Measurements from ENCODE around the gene MRGPRG.
"Not testable (repeated sequence)": the region's sequence is repeated elsewhere in the genome, so short reads cannot be mapped to it uniquely, and the experiment has no call there.

Gene MRGPRG, protein sequence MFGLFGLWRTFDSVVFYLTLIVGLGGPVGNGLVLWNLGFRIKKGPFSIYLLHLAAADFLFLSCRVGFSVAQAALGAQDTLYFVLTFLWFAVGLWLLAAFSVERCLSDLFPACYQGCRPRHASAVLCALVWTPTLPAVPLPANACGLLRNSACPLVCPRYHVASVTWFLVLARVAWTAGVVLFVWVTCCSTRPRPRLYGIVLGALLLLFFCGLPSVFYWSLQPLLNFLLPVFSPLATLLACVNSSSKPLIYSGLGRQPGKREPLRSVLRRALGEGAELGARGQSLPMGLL

DNA sequence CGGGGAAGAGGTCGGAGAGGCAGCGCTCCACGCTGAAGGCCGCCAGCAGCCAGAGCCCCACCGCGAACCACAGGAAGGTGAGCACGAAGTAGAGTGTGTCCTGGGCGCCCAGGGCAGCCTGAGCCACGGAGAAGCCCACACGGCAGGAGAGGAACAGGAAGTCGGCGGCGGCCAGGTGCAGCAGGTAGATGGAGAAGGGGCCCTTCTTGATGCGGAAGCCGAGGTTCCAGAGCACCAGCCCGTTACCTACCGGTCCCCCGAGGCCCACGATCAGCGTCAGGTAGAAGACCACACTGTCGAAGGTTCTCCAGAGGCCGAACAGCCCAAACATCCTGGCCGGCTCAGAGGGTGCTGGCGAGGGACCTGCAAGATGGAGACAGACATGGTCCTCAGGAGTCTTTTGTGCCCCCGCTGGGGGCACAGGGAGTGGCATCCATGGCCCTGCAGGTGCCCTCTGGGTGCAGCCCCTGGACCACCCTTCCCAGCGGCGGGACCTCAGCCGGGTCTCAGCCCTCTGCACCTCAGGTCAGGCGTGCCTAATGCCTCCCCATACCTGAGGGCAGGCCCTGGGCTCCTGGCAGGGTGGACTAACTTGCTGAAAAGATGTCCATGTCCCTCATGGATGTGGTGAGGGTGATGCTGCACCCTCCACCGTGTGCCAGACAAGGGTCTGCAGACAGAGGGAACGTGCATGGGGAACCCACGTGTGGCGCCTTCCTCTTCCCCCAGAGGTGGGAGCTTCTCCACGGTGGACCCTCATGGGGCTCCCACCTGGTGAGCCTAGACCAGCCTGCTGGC, at the start of gene MRGPRG:
MRGPRG (minus strand) TSS at position 331 of the 798 bp plus-strand sequence; CDS start at position 331, 0 bp downstream.
- no peak for DNase-seq

DNA sequence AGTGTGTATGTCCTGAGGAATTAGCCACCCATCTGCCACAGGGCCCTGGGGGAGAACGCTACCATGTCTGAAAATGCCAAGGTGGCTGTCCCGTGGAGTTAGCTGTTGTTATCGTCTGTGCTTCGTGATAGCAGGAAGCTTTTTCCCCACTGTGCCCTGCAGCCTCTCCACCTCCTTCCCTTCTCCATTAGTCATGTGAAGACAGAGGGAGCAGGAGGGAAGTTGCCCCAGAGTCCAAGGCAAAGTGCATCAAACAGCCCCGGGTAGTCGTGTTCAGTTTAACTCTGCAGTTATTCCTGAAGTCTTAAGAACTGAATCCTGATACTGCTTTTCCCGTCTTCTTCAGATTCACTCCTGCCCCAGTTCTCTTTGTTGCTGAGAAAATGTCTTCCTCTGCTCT, 43.9 kb upstream of the MRGPRG start:
- not testable (repeated sequence) for DNase-seq

DNA sequence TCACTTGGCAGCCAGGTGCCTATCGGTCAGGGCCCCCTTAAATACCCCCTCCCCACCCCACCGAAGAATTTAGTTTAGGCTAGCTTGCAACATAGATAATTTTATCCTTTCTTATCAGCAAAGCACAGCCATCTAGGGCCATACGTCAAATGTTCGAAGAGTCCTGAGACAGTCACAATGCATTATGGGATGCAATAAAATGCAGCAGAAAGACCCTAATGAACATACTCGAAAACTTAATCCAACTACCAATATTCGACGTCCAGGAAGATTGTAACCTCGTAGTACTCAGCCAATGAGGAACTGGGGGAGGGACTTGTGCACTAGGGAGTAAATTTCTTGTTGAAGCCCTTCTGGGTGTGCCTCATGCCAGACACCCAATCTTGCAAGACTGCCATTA, 43.2 kb upstream of the MRGPRG start:
- not testable (repeated sequence) for DNase-seq

DNA sequence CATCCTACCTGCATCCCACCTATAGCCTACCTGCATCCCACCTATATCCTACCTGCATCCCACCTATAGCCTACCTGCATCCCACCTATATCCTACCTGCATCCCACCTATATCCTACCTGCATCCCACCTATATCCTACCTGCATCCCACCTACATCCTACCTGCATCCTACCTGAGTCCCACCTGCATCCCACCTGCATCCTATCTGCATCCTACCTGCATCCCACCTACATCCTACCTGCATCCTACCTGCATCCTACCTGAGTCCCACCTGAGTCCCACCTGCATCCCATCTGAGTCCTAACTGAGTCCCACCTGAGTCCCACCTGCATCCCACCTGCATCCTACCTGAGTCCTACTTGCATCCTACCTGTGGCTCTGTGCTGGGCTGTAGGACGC, 38.9 kb upstream of the MRGPRG start:
- DNase-seq, result not testable (repeated sequence)

DNA sequence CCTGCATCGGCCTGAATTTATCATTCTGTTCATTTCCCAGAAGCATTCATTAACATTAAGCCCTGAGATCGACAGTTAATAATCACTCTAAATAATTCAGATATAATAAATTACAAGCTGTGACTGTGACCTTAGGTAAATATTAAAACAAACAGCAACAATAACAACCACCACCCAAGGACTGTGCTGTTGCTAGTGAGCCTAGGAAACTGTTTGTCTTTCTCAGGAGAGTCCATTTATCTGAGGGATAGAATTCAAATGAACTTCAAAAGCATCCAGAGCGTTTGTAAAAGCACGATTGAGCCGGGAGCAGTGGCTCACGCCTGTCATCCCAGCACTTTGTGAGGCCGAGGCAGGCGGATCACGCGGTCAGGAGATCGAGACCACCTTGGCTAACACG, 36.6 kb upstream of the MRGPRG start:
- DNase-seq, result not testable (repeated sequence)

DNA sequence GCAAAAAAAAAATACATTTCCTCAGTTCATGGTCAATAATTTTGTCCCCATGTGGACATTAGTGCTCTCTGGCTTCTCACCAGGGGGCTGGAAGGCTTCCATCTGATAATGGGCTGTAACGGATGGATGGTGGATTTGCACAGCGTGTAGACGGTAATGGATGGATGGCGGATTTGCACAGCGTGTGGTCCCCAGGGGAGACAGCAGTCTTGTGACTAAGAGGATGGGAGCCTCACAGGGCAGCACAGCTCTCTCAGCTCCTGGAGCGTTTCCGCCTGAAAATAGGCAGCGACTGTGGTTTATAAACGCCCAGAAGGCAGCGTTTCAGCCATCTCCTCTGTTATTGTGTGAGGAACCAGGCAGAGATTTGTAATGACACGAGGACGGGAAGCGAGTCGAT, 36.2 kb upstream of the MRGPRG start:
- DNase-seq, result not testable (repeated sequence)

DNA sequence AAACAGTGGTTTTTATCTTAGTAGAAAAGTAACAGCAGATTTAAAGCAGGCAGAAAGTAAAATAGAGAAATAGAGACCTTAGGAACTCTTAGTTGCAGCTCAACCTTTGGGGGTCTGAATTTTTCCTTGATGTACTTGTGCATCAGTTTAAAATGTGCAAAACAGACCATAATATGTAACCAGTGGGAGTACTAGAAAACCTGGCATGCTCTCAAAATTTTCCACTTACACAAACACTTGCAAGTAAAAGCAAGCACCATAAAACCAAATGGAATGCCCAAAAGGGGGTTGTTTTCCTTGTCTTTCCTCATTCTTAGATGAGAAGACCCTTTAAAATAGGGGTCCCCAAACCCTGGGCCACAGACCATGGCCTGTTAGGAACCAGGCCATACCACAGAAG, 26.5 kb upstream of the MRGPRG start:
- DNase-seq, result no peak

DNA sequence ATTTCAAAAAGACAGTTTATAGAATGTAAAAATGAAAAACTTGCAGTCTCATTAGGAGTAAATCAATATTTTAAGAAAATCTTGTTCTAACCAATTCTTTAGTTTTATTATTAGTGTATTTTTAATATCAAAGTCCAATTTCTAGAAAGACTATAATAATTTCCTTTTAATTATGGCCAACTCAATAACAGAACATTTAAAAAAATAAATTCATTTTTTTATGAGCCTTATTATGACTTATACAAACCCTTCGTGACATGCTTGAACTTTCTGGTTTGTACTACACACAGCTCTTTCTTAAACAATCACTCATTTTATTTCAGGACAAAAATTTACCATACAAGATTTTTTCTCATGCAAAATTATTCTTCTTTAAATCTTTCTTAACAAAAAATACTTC, 25.3 kb upstream of the MRGPRG start:
- DNase-seq, result no peak

DNA sequence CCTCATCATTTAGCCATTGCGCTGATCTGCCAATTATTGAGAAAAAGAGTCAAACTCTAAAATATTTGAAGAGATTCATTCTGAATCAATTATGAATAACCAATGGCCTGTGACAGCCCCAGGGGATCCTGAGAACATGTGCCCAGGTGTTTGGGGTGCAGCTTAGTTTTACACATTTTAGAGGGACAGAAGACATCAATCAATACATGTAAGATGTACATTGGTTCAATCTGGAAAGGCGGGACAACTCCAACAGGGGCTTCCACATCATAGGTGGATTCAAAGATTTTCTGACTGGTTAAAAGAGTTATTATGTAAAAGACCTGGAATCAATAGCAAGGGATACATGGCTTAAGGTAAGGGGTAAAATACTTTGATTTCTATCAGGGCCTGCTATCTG, 18.5 kb upstream of the MRGPRG start:
- no peak for DNase-seq

DNA sequence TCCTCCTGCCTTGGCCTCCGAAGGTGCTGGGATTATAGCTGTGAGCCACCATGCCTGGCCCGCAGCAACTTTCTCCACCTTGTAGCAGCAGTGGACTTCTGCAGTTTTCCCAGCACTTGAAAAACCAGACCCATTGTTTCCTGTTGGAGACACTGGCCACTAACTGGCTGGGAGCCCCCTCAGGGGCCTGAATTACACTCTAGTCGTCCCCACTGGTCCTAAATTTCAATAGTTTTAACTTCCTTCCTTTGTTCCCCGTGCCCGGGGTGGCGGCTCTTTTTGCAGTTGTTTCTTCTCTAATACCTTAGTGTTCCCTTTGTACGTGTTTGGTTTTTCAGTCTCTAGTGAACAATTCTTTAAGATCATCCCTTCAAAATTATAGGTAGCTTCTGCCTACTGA, 16.2 kb upstream of the MRGPRG start:
- DNase-seq, result no peak

DNA sequence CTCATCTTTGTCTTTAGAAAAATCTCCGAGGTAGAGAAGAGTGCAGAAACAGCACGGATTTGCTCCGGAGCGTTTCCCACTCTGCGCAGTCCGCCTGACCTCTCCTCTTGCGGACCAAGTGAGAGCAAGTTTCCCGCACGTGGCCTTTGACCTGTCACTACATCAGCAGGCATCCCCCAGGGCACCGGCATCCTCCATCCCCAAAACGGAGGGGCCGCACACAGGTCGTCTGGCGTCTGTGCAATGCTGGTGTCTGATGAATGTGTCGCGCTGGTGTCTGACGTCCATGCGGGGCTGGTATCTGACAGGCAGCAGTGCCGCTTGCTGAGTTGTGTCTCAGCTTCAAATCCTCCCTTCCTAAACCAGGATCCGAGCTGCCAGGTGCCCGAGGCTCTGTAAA, 14.3 kb upstream of the MRGPRG start:
- DNase-seq, result no peak

DNA sequence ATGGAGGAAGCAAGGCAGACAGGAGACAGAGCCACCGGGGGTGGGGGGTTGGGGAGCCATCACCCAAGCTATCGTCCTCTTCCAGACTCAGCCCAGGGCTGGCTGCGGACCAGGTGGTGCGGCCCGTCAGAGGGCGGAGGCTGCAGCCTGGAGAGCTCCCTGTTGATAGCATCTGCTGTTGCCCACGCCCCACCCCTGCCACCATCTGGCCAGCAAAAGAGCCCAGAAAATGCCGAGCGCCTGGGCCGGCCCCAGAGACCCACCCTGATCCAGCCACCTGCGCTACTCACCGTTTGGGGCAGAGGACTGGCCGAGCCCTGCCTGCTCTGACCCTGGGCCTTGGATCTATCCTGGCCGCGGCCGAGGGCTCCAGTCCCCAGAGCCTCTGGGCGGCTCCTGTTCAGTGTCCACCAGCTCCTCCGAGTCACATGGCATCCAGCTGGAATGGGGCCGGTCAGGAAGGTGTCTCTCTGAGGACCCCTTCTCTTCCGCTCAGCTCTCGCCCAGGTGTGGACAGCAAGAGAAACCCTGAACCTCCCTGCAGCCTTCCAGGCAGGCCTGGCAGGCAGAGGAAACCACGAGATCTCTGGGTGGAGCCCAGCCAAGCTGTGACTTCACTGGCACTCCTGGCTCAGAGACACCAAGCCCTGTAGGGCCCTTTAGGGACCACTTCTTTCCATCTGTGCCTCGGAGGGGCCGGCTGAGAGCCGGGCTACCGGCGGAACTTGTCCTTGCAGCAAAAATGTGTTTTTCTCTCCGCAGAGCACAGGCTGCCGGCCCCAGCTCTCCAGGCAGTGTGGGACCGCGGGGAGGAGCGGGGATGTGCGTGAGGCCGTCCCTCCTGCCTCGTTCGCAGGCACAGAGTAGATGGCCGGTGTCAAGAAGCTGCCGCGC, 13.5 kb upstream of the MRGPRG start, which contains the start of gene MRGPRE:
MRGPRE (minus strand) TSS at position 567 of the 894 bp plus-strand sequence. CDS start 3,618 bp downstream, outside the sequence.
- no peak for DNase-seq

DNA sequence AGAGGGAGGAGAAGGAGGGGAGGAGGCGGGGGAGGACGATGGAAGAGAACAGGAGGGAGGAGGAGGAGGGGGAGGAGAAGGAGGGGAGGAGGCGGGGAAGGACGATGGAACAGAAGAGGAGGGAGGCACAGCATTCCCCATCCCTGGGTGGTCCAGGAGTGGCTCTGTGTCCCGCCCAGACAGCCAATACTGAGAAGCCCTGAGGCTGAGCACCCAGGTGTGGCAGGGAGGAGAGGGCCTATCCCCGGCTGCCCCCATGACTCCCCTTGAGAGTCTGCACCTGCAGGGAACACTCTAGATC, 12.9 kb upstream of the MRGPRG start:
- DNase-seq, result no peak

DNA sequence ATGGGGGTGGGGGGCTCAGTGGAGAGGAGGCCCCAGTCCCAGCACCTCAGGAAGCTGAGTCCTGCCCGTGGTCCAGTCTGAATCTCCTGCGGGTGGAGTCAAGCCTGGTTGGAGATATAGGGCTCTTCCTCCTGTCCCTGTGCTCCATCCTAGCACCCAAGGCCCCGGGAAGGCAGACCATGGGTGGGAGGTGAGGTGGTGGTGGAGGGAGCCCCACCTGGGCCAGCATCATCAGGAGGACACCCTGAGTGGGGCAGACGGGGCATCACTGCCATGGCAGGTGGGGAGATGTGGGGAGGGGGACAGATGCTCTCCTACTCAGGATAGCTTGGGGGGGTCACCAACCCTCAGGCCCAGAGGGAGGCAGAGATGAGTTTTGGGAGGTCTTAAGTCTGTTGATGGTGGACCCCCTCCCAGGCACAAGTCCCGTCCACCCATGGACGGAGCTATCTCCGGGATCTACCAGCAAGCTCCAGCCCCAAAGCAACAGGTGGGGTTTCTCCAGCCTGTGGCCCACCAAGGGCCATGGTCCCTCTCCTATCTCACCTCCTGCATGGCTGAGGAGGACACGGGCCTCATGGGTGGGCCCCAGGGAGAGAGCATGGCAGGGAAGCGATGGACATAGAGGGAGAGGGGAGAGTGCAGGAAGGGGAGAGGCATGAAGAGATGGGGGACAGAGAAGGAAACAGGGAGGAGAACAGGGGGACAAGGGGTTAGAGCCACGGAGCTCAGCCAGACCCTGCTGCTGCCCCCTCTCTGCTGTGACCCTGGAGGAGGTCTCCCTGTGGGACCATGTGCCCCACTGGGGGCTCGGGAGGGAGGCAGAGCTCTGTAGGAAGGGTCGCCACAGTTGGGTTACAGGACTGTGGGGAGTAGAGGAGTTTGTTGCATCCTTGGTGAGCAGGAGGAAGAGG, 12.3 kb upstream of the MRGPRG start:
- no peak for DNase-seq

DNA sequence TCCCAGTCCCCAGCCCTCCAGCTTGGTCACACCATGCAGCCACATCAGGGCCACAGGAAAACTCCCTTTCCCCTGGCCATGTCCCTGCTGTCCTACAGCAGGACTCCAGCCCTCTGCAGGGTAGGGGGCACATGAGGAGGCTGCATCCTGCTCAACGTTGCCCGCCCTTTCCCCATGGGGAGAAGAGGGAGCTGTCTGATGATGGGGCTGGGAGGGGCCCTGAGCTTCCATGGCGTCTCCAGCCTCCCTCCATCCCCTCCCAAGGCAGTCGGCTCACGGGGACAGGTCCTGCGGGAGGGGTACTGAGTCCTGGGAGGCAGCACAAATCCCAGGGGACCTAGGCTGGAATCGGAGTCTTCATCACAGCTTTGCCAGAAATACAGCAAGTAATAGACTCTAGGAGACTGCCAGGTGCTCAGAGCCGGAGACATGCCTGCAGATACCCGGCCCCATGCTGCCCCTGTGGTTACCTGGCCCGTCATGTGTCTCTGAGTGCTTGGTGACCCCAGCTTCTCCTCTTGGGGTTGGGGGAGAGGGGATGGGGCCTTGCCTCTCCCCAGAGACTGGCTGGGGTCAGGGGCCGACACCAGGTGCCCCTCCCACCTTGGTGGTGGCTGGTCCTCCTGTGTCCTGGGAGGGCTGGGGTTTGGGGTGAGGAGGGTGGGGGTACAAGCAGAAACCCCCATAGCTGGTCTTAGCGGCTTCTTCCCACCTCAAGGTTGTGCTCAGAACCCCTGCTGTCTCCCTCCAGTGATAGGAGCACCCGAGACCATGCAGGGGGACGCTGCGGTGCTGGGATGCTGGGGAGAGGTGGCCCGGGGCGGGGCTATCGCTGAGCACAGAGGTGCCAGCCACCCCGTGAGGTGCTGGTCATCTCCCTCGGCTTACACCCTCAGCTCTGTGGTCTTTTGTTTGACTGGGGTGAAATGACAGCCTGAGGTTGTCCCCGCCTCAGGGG, 11.3 kb upstream of the MRGPRG start:
- no peak for DNase-seq

DNA sequence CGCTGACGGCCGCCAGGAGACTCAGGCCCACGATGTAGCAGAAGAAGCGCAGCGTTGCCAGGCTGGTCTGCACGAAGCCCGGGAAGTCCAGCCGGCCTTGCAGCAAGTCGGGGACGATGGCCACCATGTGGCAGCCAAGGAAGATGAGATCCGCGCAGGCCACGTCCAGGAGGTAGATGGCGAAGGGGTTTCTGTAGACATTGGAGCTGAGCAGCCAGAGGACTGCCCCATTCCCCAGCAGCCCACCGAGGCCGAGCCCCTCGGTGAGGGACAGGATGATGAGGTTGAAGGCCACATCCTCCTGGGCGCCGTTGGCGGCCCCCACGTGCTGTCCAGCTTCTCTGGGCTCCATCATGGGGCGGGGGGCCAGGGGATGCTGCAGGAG, 9.8 kb upstream of the MRGPRG start:
- no peak for DNase-seq

DNA sequence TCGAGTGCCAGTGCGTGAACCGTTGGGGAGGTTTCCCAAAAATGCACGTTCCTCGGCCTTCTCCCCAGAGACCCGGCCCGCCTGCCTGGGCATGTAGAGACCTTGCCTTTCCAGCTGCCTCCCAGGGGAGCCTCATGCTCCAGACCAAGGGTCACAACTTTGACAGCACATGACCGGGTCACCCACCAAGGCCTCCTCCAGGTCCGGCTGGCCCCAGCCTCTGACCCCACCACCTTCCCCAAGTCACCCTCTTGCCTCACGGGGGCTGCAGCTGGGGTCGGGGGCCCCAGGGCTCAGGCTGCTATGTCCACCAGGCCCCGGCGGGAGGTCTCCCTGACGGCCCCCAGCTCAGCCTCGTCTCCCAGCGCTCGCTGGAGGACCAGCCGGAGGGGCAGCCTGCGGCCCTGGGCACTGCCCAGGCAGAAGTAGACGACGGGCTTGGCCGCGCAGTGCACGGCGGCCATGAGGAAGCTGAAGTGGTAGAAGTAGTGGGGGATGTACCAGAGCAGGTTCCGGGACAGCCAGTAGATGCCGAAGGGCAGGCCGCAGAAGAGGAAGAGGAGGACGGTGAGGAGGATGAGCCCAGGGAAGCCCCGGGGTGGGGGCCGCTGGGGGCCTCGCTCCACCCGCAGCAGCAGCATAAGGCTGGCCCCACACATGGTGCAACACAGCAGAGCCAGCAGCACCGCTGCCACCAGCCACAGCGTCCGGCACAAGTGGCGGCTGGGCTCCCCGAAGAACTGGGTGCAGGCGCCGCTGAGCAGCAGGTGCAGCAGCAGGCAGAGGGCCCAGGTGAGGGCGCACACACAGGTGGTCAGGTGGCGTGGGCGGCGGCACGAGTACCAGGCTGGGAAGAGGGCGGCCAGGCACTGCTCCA, 9.2 kb upstream of the MRGPRG start:
- no peak for DNase-seq

DNA sequence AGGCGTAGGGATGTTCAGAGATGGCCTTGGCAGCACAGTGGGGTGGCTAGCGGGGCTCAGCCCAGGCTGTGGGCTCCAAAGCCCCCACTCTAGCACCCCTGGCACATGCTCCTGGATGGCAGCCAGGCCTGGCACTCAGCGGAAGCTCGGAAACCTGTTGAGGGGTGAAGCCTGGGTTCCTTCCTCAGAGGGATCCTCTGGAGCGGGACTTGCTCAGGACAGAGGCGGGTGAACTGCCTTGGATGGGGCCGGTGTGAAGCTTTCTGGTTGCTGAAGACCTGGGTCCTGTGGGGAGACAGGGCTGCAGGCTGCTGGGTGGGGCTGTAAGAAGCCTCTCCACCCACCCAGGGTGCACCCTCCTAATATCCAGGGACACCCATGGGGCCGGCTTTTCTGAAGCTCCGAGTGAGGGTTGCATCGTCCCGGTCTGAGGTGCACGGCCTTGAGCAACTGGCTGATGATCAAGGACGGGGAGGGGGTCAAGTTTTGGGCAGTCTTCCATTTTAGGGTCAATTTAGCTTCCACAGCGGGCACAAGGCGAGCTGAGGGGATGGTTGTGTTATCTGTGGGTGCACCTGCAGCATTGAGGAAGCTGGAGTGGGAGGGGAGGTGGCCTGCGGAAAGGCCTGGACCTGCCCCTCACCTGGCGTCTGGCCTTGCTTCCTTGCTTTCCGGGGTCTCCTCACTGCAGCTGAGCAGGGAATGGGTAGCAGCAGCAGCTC, 8.4 kb upstream of the MRGPRG start:
- DNase-seq, result no peak
